H9 (cell line): ENCODE measurements around the gene ARMH3. TPM values are rescaled to one million over a fixed set of nuclear protein-coding genes. Genes with fewer than 3 reads are reported as not detected.

ENCODE experiments used
- DNase-seq: peaks from one replicate; pipeline ENCODE4 v3.0.0-alpha.2; 2017
- H2AFZ ChIP-seq: one replicate; pipeline ENCODE4 v1.6.1; 2013; ENCODE audit warnings: mild to moderate bottlenecking, low read length, control low read depth, moderate library complexity
- H2AK5ac ChIP-seq: 2 replicates; pipeline ENCODE4 v1.6.1; 2013; ENCODE audit warnings: low read length, control low read depth, mixed read lengths; ENCODE audit not compliant: insufficient read length
- H2BK120ac ChIP-seq: one replicate; pipeline ENCODE4 v1.6.1; 2013; ENCODE audit warnings: low read depth, mild to moderate bottlenecking, low read length, control low read depth, inconsistent platforms; ENCODE audit not compliant: poor library complexity, severe bottlenecking
- H2BK12ac ChIP-seq: 2 replicates; pipeline ENCODE4 v1.6.1; 2013; ENCODE audit warnings: low read length, control low read depth, mixed read lengths, low read depth; ENCODE audit not compliant: insufficient read length
- H2BK15ac ChIP-seq: 2 replicates; pipeline ENCODE4 v1.6.1; 2013; ENCODE audit warnings: low read depth, low read length, control low read depth
- H2BK20ac ChIP-seq: one replicate; pipeline ENCODE4 v1.6.1; 2013; ENCODE audit warnings: low read depth, mild to moderate bottlenecking, low read length, control low read depth, inconsistent platforms; ENCODE audit not compliant: poor library complexity, severe bottlenecking
- H2BK5ac ChIP-seq: 2 replicates; pipeline ENCODE4 v1.6.1; 2013; ENCODE audit warnings: low read length, control low read depth, mixed read lengths; ENCODE audit not compliant: insufficient read length
- H3K14ac ChIP-seq: 2 replicates; pipeline ENCODE4 v1.6.1; 2013; ENCODE audit warnings: low read length, control low read depth; ENCODE audit not compliant: insufficient read depth
- H3K18ac ChIP-seq: 2 replicates; pipeline ENCODE4 v1.6.1; 2013; ENCODE audit warnings: low read depth, mild to moderate bottlenecking, mixed read lengths, low read length, control low read depth; ENCODE audit not compliant: insufficient read length
- H3K23ac ChIP-seq: 2 replicates; pipeline ENCODE4 v1.6.1; 2013; ENCODE audit warnings: low read length, control low read depth, mixed read lengths, low read depth; ENCODE audit not compliant: insufficient read length
- H3K23me2 ChIP-seq: 2 replicates; pipeline ENCODE4 v1.6.1; 2013; ENCODE audit warnings: low read depth, mild to moderate bottlenecking, mixed read lengths, low read length, control low read depth; ENCODE audit not compliant: insufficient read length, poor library complexity, severe bottlenecking
- H3K27ac ChIP-seq: 2 replicates; pipeline ENCODE4 v1.5.1; 2013; ENCODE audit warnings: low read length, control low read depth, mixed read lengths, low read depth; ENCODE audit not compliant: insufficient read length
- H3K27me3 ChIP-seq: 2 replicates; pipeline ENCODE4 v1.6.1; 2013; ENCODE audit warnings: low read length, control low read depth, inconsistent platforms; ENCODE audit not compliant: insufficient read depth
- H3K4ac ChIP-seq: 2 replicates; pipeline ENCODE4 v1.6.1; 2013; ENCODE audit warnings: low read depth, mild to moderate bottlenecking, control low read depth, inconsistent platforms, low read length, moderate library complexity
- H3K4me1 ChIP-seq: 2 replicates; pipeline ENCODE4 v1.6.1; 2013; ENCODE audit warnings: low read length, control low read depth, inconsistent platforms; ENCODE audit not compliant: insufficient read depth
- H3K4me2 ChIP-seq: 2 replicates; pipeline ENCODE4 v1.6.1; 2013; ENCODE audit warnings: low read length, control low read depth, mixed read lengths; ENCODE audit not compliant: insufficient read length, insufficient read depth
- H3K56ac ChIP-seq: 2 replicates; pipeline ENCODE4 v1.6.1; 2013; ENCODE audit warnings: low read depth, mild to moderate bottlenecking, mixed read lengths, low read length, control low read depth; ENCODE audit not compliant: insufficient read length
- H3K79me1 ChIP-seq: 2 replicates; pipeline ENCODE4 v1.6.1; 2013; ENCODE audit warnings: low read depth, mild to moderate bottlenecking, moderate library complexity, low read length, control low read depth, inconsistent platforms; ENCODE audit not compliant: insufficient read depth, poor library complexity, severe bottlenecking
- H3K79me2 ChIP-seq: 2 replicates; pipeline ENCODE4 v1.6.1; 2013; ENCODE audit warnings: low read length, control low read depth, inconsistent platforms; ENCODE audit not compliant: insufficient read depth
- H3K9ac ChIP-seq: 2 replicates; pipeline ENCODE4 v1.6.1; 2013; ENCODE audit warnings: low read length, control low read depth, mixed read lengths; ENCODE audit not compliant: insufficient read length; ENCODE audit errors: extremely low read depth
- H3K9me3 ChIP-seq: one replicate; pipeline ENCODE4 v1.6.1; 2013; ENCODE audit warnings: low read depth, low read length, inconsistent platforms; ENCODE audit not compliant: control insufficient read depth
- H3T11ph ChIP-seq: one replicate; pipeline ENCODE4 v1.6.1; 2013; ENCODE audit warnings: mild to moderate bottlenecking, low read length, control low read depth, inconsistent platforms
- H4K20me1 ChIP-seq: one replicate; pipeline ENCODE4 v1.6.1; 2013; ENCODE audit not compliant: control insufficient read depth, insufficient read length, insufficient read depth
- H4K5ac ChIP-seq: 2 replicates; pipeline ENCODE4 v1.6.1; 2013; ENCODE audit warnings: low read depth, mild to moderate bottlenecking, mixed read lengths, low read length, control low read depth; ENCODE audit not compliant: insufficient read length
- H4K8ac ChIP-seq: replicated peaks from 2 replicates; pipeline ENCODE4 v1.6.1; 2013; ENCODE audit warnings: low read length, control low read depth, mixed read lengths, low read depth; ENCODE audit not compliant: insufficient read length
- H4K91ac ChIP-seq: 2 replicates; pipeline ENCODE4 v1.6.1; 2013; ENCODE audit warnings: low read depth, mild to moderate bottlenecking, moderate library complexity, mixed read lengths, low read length, control low read depth; ENCODE audit not compliant: insufficient read length
- H3K27ac Mint-ChIP-seq, 3 experiments: 2 replicates in 2 of 3; 3 replicates in 1 of 3; pipeline ENCODE4 v1.8.0; 2020 to 2021; ENCODE audit warnings: mixed read lengths in 3 of 3, mild to moderate bottlenecking in 1 of 3, moderate library complexity in 1 of 3
- H3K27me3 Mint-ChIP-seq: 2 replicates; pipeline ENCODE4 v1.8.0; 2021; ENCODE audit warnings: low read depth, mild to moderate bottlenecking, moderate library complexity, mixed read lengths
- H3K36me3 Mint-ChIP-seq, 3 experiments: 2 replicates in 2 of 3; 3 replicates in 1 of 3; pipeline ENCODE4 v1.8.0; 2020 to 2021; ENCODE audit warnings: low read depth in 3 of 3, mixed read lengths in 3 of 3; ENCODE audit not compliant: insufficient read depth in 1 of 3
- H3K4me1 Mint-ChIP-seq, 2 experiments: 2 replicates each; pipeline ENCODE4 v1.8.0; 2020; ENCODE audit warnings: mixed read lengths in 2 of 2
- H3K4me3 Mint-ChIP-seq, 2 experiments: 2 replicates in 1 of 2; 3 replicates in 1 of 2; pipeline ENCODE4 v1.8.0; 2020 to 2021; ENCODE audit warnings: mild to moderate bottlenecking in 2 of 2, mixed read lengths in 2 of 2, moderate library complexity in 1 of 2
- H3K9me3 Mint-ChIP-seq, 2 experiments: 2 replicates in 1 of 2; 3 replicates in 1 of 2; pipeline ENCODE4 v1.8.0; 2020; ENCODE audit warnings: mild to moderate bottlenecking in 2 of 2, mixed read lengths in 2 of 2, moderate library complexity in 1 of 2
- CTCF ChIP-seq: fragments of 200-600 bp; sonication (generic); conservative IDR thresholded peaks from 3 replicates; pipeline ENCODE4 v1.8.0; 2021; ENCODE audit warnings: antibody characterized with exemption, mild to moderate bottlenecking
- WGBS: extraction: QIAGEN DNeasy Blood & Tissue Kit; methylation state at CpG from one replicate; pipeline ENCODE4 v1.1.7; 2013; ENCODE audit warnings: missing lambda C conversion rate, low lambda C conversion rate, mixed read lengths; ENCODE audit not compliant: insufficient read length; ENCODE audit errors: extremely low coverage; 5-methylcytosine and 5-hydroxymethylcytosine counted together
- total RNA-seq: library from RNA; stranded (reverse); gene quantifications from 2 replicates; pipeline ENCODE4 v1.2.1, GENCODE V29; 2021

ARMH3 gene
- total RNA-seq, 1 experiment from 2014 or later, result 20.4 TPM

GRCh38 chr10:101940916-101941315 lies 115.1 kb downstream of the ARMH3 start:
- no peak overlapping the region for H2BK5ac ChIP-seq
- no peaks in the 10 kb centered on the region for H3K4me1 Mint-ChIP-seq
- no peaks in the 10 kb centered on the region for H3K4me1 ChIP-seq
- no peak for DNase-seq
- H2BK20ac ChIP-seq, result no peak overlapping the region
- peaks cover 0 to 3% of the 10 kb centered on the region in 2 experiments; a peak in 1 of 5 replicates for H3K9me3 Mint-ChIP-seq
- H3K9me3 ChIP-seq, result no peaks in the 10 kb centered on the region
- H3T11ph ChIP-seq, result no peak overlapping the region
- no peak overlapping the region for H3K14ac ChIP-seq
- H3K56ac ChIP-seq, result no peak overlapping the region
- H2BK12ac ChIP-seq, result no peak overlapping the region
- no peak overlapping the region for H3K4ac ChIP-seq
- H3K4me2 ChIP-seq, result no peak overlapping the region
- no peaks in the 10 kb centered on the region for H4K20me1 ChIP-seq
- H3K27ac ChIP-seq, result no peak overlapping the region
- H3K18ac ChIP-seq, result no peak overlapping the region
- H3K9ac ChIP-seq, result no peak overlapping the region
- H3K27me3 ChIP-seq, result no peaks in the 10 kb centered on the region
- H4K8ac ChIP-seq, result no peak overlapping the region
- H3K4me3 Mint-ChIP-seq, result no peak overlapping the region
- H3K36me3 Mint-ChIP-seq, result peaks cover 2 to 11% (median 4%) of the 10 kb centered on the region in 3 experiments; a peak in 5 of 7 replicates
- H3K27ac Mint-ChIP-seq, result no peak overlapping the region
- WGBS, result no CpG with 5 or more reads among the region's 1 CpG
- no peaks in the 10 kb centered on the region for H3K23me2 ChIP-seq
- H2AK5ac ChIP-seq, result no peak overlapping the region
- no peak overlapping the region for H2AFZ ChIP-seq
- H4K5ac ChIP-seq, result no peak overlapping the region
- no peak for TF ChIP-seq CTCF
- H4K91ac ChIP-seq, result no peak overlapping the region
- no peak overlapping the region for H2BK120ac ChIP-seq
- H3K79me1 ChIP-seq, result no peaks in the 10 kb centered on the region
- H3K79me2 ChIP-seq, result no peaks in the 10 kb centered on the region
- no peak overlapping the region for H2BK15ac ChIP-seq
- H3K27me3 Mint-ChIP-seq, result no peaks in the 10 kb centered on the region
- no peak overlapping the region for H3K23ac ChIP-seq
